Fibroblast of lung (primary cell): Measurements from ENCODE around the gene ZNF804B. TPM values are rescaled to one million over a fixed set of nuclear protein-coding genes. Genes with fewer than 3 reads are reported as not detected.

ENCODE experiments used
- DNase-seq, 2 donors: peaks; one replicate each; pipeline versions ENCODE4 v3.0.0 to v3.0.0-alpha.2; 2010; ENCODE audit warnings: low read depth in 2 of 2
- H2AFZ ChIP-seq: 2 replicates; pipeline ENCODE4 v1.5.1; 2012; ENCODE audit warnings: low read length, control low read depth, inconsistent platforms
- H3K27ac ChIP-seq: 2 replicates; pipeline ENCODE4 v1.5.1; 2011; ENCODE audit warnings: low read length, control low read depth; ENCODE audit not compliant: insufficient read depth
- H3K27me3 ChIP-seq: 2 replicates; pipeline ENCODE4 v1.5.1; 2011; ENCODE audit warnings: mild to moderate bottlenecking, low read length; ENCODE audit not compliant: control insufficient read depth, insufficient read depth
- H3K36me3 ChIP-seq: 2 replicates; pipeline ENCODE4 v1.5.1; 2011; ENCODE audit warnings: low read length; ENCODE audit not compliant: control insufficient read depth, insufficient read depth
- H3K4me1 ChIP-seq: 2 replicates; pipeline ENCODE4 v1.5.1; 2011; ENCODE audit warnings: low read length; ENCODE audit not compliant: control insufficient read depth, insufficient read depth; ENCODE audit errors: extremely low read depth
- H3K4me2 ChIP-seq: 2 replicates; pipeline ENCODE4 v1.5.1; 2011; ENCODE audit warnings: low read length, control low read depth; ENCODE audit not compliant: insufficient read depth; ENCODE audit errors: extremely low read depth
- H3K4me3 ChIP-seq, 4 experiments: fragments of 200-600 bp in 1 of 4; sonication (generic) in 1 of 4; replicated peaks in 1 of 4; 2 replicates each; pipeline ENCODE4 v1.5.1; 2011 to 2016; ENCODE audit warnings: low read length in 4 of 4, low read depth in 3 of 4, mild to moderate bottlenecking in 3 of 4, control low read depth in 2 of 4, inconsistent platforms in 1 of 4, mixed read lengths in 1 of 4; ENCODE audit not compliant: insufficient read depth in 1 of 4; ENCODE audit errors: control extremely low read depth in 1 of 4
- H3K79me2 ChIP-seq: 2 replicates; pipeline ENCODE4 v1.5.1; 2012; ENCODE audit warnings: mild to moderate bottlenecking, low read length, inconsistent platforms; ENCODE audit not compliant: control insufficient read depth, insufficient read depth
- H3K9ac ChIP-seq: 2 replicates; pipeline ENCODE4 v1.5.1; 2011; ENCODE audit warnings: mild to moderate bottlenecking, low read length, control low read depth; ENCODE audit not compliant: insufficient read depth
- H3K9me3 ChIP-seq: 2 replicates; pipeline ENCODE4 v1.5.1; 2012; ENCODE audit warnings: low read depth, low read length; ENCODE audit not compliant: control insufficient read depth, insufficient read depth
- H4K20me1 ChIP-seq: 2 replicates; pipeline ENCODE4 v1.5.1; 2011; ENCODE audit warnings: low read length; ENCODE audit not compliant: control insufficient read depth, insufficient read depth; ENCODE audit errors: extremely low read depth
- EZH2 ChIP-seq: IDR thresholded peaks from 2 replicates; pipeline ENCODE4 v1.5.1; 2012; ENCODE audit warnings: low read length, control low read depth, mild to moderate bottlenecking; ENCODE audit errors: missing control alignments
- polyA plus RNA-seq, 2 donors: library from polyadenylated mRNA; depleted of rRNA in 1 of 2; stranded (reverse) in 1 of 2; unstranded in 1 of 2; fragments of >200 nt; gene quantifications; 2 replicates each; pipeline ENCODE4 v1.2.1, GENCODE V29; 2011 to 2012; ENCODE audit warnings: missing spikeins in 1 of 2
- total RNA-seq: library from RNA; depleted of rRNA; stranded (reverse); fragments of >200 nt; gene quantifications from 2 replicates; pipeline ENCODE4 v1.2.1, GENCODE V29; 2014
- TF ChIP-seq, protein P1 (sequence below), 2 donors: IDR thresholded peaks in 1 of 2; conservative IDR thresholded peaks in 1 of 2; 1 replicate in 1 of 2; 2 replicates in 1 of 2; pipeline ENCODE4 v1.5.1; 2011 to 2012; ENCODE audit warnings: low read length in 2 of 2, control low read depth in 1 of 2, inconsistent platforms in 1 of 2, low read depth in 1 of 2, mild to moderate bottlenecking in 1 of 2

ZNF804B gene
- total and polyA plus RNA-seq, 2 donors (not counting 1 experiment from before 2014, with no cell fraction given), result not detected

DNA sequence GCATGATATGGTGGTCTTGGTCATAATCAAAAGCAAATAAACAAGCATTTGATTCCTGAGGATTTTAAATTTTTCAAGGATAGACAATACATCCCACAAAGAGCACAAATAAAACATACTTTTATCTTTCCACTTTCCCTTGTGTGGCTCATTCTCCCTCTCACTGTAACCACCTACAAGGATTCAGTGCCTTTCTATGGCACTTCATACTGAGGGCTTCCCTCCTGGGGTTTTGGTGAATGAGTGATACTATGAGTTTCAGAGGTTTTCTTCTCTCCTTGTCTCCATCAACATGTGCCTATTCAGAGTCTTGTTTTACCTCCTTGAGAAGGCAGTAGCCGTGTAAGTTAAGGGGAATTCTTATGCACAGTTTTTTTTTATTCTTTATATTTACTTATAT, 332.1 kb downstream of the ZNF804B start:
- no peaks in the 10 kb centered on the region for H3K36me3 ChIP-seq
- H4K20me1 ChIP-seq, result no peaks in the 10 kb centered on the region
- DNase-seq, result no peak
- TF ChIP-seq, protein P1, sequence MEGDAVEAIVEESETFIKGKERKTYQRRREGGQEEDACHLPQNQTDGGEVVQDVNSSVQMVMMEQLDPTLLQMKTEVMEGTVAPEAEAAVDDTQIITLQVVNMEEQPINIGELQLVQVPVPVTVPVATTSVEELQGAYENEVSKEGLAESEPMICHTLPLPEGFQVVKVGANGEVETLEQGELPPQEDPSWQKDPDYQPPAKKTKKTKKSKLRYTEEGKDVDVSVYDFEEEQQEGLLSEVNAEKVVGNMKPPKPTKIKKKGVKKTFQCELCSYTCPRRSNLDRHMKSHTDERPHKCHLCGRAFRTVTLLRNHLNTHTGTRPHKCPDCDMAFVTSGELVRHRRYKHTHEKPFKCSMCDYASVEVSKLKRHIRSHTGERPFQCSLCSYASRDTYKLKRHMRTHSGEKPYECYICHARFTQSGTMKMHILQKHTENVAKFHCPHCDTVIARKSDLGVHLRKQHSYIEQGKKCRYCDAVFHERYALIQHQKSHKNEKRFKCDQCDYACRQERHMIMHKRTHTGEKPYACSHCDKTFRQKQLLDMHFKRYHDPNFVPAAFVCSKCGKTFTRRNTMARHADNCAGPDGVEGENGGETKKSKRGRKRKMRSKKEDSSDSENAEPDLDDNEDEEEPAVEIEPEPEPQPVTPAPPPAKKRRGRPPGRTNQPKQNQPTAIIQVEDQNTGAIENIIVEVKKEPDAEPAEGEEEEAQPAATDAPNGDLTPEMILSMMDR (conservative IDR thresholded peaks at IDR 0.05 in 1 of 2, IDR thresholded peaks at IDR 0.05 in 1 of 2; ENCODE audit: low read depth in 1 of 2, low read length in 2 of 2), result no peak
- no peak for TF ChIP-seq EZH2
- H3K4me1 ChIP-seq, result no peaks in the 10 kb centered on the region
- no peak overlapping the region for H3K4me2 ChIP-seq
- no peak overlapping the region for H2AFZ ChIP-seq
- no peak overlapping the region for H3K4me3 ChIP-seq
- no peak overlapping the region for H3K9ac ChIP-seq
- H3K9me3 ChIP-seq, result no peaks in the 10 kb centered on the region
- no peaks in the 10 kb centered on the region for H3K79me2 ChIP-seq
- H3K27ac ChIP-seq, result no peak overlapping the region
- H3K27me3 ChIP-seq, result no peaks in the 10 kb centered on the region

DNA sequence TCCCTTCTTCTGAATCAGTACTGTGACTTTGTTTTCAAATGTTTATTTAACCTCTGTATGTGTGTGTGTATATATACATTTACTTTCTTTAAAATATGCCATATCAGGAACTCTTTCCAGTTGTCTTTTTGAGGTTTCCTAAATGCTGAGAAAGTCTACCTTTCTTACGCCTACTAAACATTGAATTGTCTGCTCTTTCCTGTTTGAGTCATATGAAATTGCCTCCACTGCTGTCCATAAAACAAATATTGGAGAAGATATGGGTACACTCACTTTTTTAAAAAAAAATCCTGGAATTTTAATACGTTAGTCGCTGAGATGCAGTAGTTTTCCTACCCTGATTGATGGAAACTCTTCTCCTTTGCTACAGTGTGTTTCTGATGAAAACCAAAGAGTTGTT, 334.8 kb downstream of the ZNF804B start:
- no peak for DNase-seq
- H3K9ac ChIP-seq, result no peak overlapping the region
- no peaks in the 10 kb centered on the region for H4K20me1 ChIP-seq
- no peaks in the 10 kb centered on the region for H3K36me3 ChIP-seq
- no peaks in the 10 kb centered on the region for H3K27me3 ChIP-seq
- no peak overlapping the region for H3K27ac ChIP-seq
- H3K4me3 ChIP-seq, result no peak overlapping the region
- TF ChIP-seq, protein P1 (conservative IDR thresholded peaks at IDR 0.05 in 1 of 2, IDR thresholded peaks at IDR 0.05 in 1 of 2; ENCODE audit: low read depth in 1 of 2, low read length in 2 of 2), result no peak
- no peaks in the 10 kb centered on the region for H3K4me1 ChIP-seq
- H3K4me2 ChIP-seq, result no peak overlapping the region
- no peaks in the 10 kb centered on the region for H3K9me3 ChIP-seq
- H3K79me2 ChIP-seq, result no peaks in the 10 kb centered on the region
- H2AFZ ChIP-seq, result no peak overlapping the region

DNA sequence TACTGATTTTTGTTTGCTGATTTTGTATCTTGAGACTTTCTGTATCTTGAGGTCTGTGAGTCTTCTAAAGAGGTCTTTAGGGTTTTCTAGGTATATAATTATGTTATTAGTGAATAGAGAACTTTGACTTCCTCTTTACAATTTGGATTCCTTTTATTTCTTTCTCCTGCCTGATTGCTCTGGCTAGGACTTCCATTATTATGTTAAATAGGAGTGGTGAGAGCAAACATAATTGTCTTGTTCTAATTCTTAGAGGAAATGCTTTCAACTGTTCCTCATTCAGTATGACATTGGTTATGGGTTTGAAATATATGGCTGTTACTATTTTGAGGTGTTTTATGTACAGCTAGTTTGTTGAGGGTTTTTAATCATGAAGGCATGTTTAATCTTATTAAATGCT, 344.1 kb downstream of the ZNF804B start:
- H3K9ac ChIP-seq, result no peak overlapping the region
- H3K4me1 ChIP-seq, result no peaks in the 10 kb centered on the region
- H3K79me2 ChIP-seq, result no peaks in the 10 kb centered on the region
- no peak overlapping the region for H2AFZ ChIP-seq
- TF ChIP-seq EZH2, result no peak
- TF ChIP-seq, protein P1 (conservative IDR thresholded peaks at IDR 0.05 in 1 of 2, IDR thresholded peaks at IDR 0.05 in 1 of 2; ENCODE audit: low read depth in 1 of 2, low read length in 2 of 2), result no peak
- no peaks in the 10 kb centered on the region for H3K9me3 ChIP-seq
- no peaks in the 10 kb centered on the region for H3K36me3 ChIP-seq
- DNase-seq, result no peak
- H3K4me2 ChIP-seq, result no peak overlapping the region
- H3K27ac ChIP-seq, result no peak overlapping the region
- H3K4me3 ChIP-seq, result no peak overlapping the region
- no peaks in the 10 kb centered on the region for H3K27me3 ChIP-seq
- no peaks in the 10 kb centered on the region for H4K20me1 ChIP-seq
